WERI-Rb-1 (cell line): Measurements from ENCODE around the gene PHF19.
A peak's percentile ranks its signal among the peaks of the same experiment; 100 is the strongest.

Experiments used
- DNase-seq: peaks from one replicate; pipeline ENCODE4 v3.0.0-alpha.2; 2020
- H3K27ac ChIP-seq: fragments of 250-450 bp; sonication (Bioruptor Pico); 2 replicates; pipeline ENCODE4 v1.5.1; 2020; ENCODE audit warnings: mild to moderate bottlenecking, moderate library complexity
- H3K27me3 ChIP-seq: fragments of 250-450 bp; sonication (Bioruptor Pico); 2 replicates; pipeline ENCODE4 v1.5.1; 2021; ENCODE audit warnings: mild to moderate bottlenecking, low read depth, moderate library complexity; ENCODE audit not compliant: insufficient read depth, severe bottlenecking
- H3K36me3 ChIP-seq: fragments of 250-450 bp; sonication (Bioruptor Pico); 2 replicates; pipeline ENCODE4 v1.5.1; 2020; ENCODE audit warnings: mild to moderate bottlenecking, moderate library complexity
- H3K4me3 ChIP-seq: 2 replicates; pipeline ENCODE4 v1.5.1; 2011; ENCODE audit warnings: low read depth, mild to moderate bottlenecking, control low read depth, low read length
- H3K9me3 ChIP-seq: fragments of 250-450 bp; sonication (Bioruptor Pico); 2 replicates; pipeline ENCODE4 v1.5.1; 2021; ENCODE audit warnings: mild to moderate bottlenecking, moderate library complexity; ENCODE audit not compliant: severe bottlenecking
- CTCF ChIP-seq: IDR thresholded peaks from 2 replicates; pipeline ENCODE4 v1.5.1; 2011; ENCODE audit warnings: low read depth, mild to moderate bottlenecking, control low read depth, inconsistent platforms, low read length

Gene PHF19

GRCh38 chr9:120868676-120869359 is 8.2 kb downstream of the PHF19 start:
- no peak for TF ChIP-seq CTCF
- H3K27ac ChIP-seq: no peak overlapping the region
- no peak overlapping the region for H3K4me3 ChIP-seq

GRCh38 chr9:120868339-120868675 is 8.7 kb downstream of the PHF19 start:
- Histone ChIP-seq H3K27ac (no peak overlapping the region), H3K4me3 (no peak overlapping the region), H3K27me3 (no peaks in the 10 kb centered on the region), H3K36me3 (peaks cover 89% of the 10 kb centered on the region), H3K9me3 (no peaks in the 10 kb centered on the region)
- TF ChIP-seq CTCF: no peak
- DNase-seq: no peak

More at GRCh38 chr9:120868676-120869359, 8.2 kb downstream of the PHF19 start:
- DNase-seq: peak; percentile 62
- no peaks in the 10 kb centered on the region for H3K27me3 ChIP-seq
- peaks cover 89% of the 10 kb centered on the region for H3K36me3 ChIP-seq
- H3K9me3 ChIP-seq: no peaks in the 10 kb centered on the region

- peaks cover 89% of the 10 kb centered on the region for H3K36me3 ChIP-seq
- no peaks in the 10 kb centered on the region for H3K9me3 ChIP-seq
- no peak for TF ChIP-seq CTCF
- no peak overlapping the region for H3K27ac ChIP-seq
- no peak for DNase-seq
- H3K4me3 ChIP-seq: no peak overlapping the region
- no peaks in the 10 kb centered on the region for H3K27me3 ChIP-seq
Observed at GRCh38 chr9:120867676-120868338, 9.2 kb downstream of the PHF19 start.

- Histone ChIP-seq H3K36me3 (peaks cover 90% of the 10 kb centered on the region), H3K27me3 (no peaks in the 10 kb centered on the region), H3K4me3 (no peak overlapping the region), H3K27ac (no peak overlapping the region), H3K9me3 (no peaks in the 10 kb centered on the region)
- no peak for DNase-seq
- no peak for TF ChIP-seq CTCF
Observed at GRCh38 chr9:120866651-120867050, 10.3 kb downstream of the PHF19 start.

GRCh38 chr9:120865809-120866208 is 11.2 kb downstream of the PHF19 start:
- peaks cover 93% of the 10 kb centered on the region for H3K36me3 ChIP-seq
- no peaks in the 10 kb centered on the region for H3K9me3 ChIP-seq
- H3K4me3 ChIP-seq: no peak overlapping the region
- no peaks in the 10 kb centered on the region for H3K27me3 ChIP-seq
- no peak overlapping the region for H3K27ac ChIP-seq
- TF ChIP-seq CTCF: no peak
- no peak for DNase-seq
